PC-9 (cell line): ENCODE data around the gene HK3. TPM values are rescaled to one million over a fixed set of nuclear protein-coding genes. Genes with fewer than 3 reads are reported as not detected.

ENCODE experiments used
- BruUV-seq: library from RNA; stranded (reverse); fragments of 400-500 nt; replicated peaks from 2 replicates; lab custom pipeline; 2021; lab: Mats Ljungman, UMichigan
- CTCF ChIA-PET: fragments of 300-600 bp; sonication (Branson Sonifier 250); formaldehyde crosslinking; loops from one replicate; lab custom pipeline; 2022; ENCODE audit warnings: antibody characterized with exemption; lab: Charles Lee
- POLR2A ChIA-PET: fragments of 300-600 bp; sonication (Branson Sonifier 250); formaldehyde crosslinking; loops from one replicate; lab custom pipeline; 2022; ENCODE audit warnings: antibody characterized with exemption; ENCODE audit not compliant: unreplicated experiment; lab: Charles Lee
- DNase-seq, 2 experiments: peaks; one replicate each; pipeline versions ENCODE4 v3.0.0 to v3.0.0-alpha.2; 2015 to 2022; ENCODE audit warnings: mixed read lengths in 1 of 2
- H2AFZ ChIP-seq: fragments of 200-600 bp; sonication (generic); 2 replicates; pipeline ENCODE4 v1.8.1; 2017; ENCODE audit warnings: antibody characterized with exemption
- H3F3A ChIP-seq: fragments of 200-600 bp; sonication (generic); 2 replicates; pipeline ENCODE4 v1.8.1; 2017; ENCODE audit warnings: antibody characterized with exemption, mild to moderate bottlenecking, low read depth; ENCODE audit not compliant: insufficient read depth
- H3K27ac ChIP-seq: fragments of 200-600 bp; sonication (generic); 2 replicates; pipeline ENCODE4 v1.6.1; 2016; ENCODE audit warnings: mixed run types
- H3K27me3 ChIP-seq: fragments of 200-600 bp; sonication (generic); 2 replicates; pipeline ENCODE4 v1.6.1; 2016; ENCODE audit warnings: low read depth, mixed run types; ENCODE audit not compliant: insufficient read depth
- H3K36me3 ChIP-seq: fragments of 200-600 bp; sonication (generic); 2 replicates; pipeline ENCODE4 v1.6.1; 2016; ENCODE audit warnings: low read depth, mixed run types
- H3K4me1 ChIP-seq: fragments of 200-600 bp; sonication (generic); replicated peaks from 2 replicates; pipeline ENCODE4 v1.6.1; 2016; ENCODE audit warnings: mixed run types; ENCODE audit not compliant: insufficient read depth
- H3K4me2 ChIP-seq: fragments of 200-600 bp; sonication (generic); 2 replicates; pipeline ENCODE4 v1.6.1; 2017; ENCODE audit warnings: mixed run types
- H3K4me3 ChIP-seq: fragments of 200-600 bp; sonication (generic); 2 replicates; pipeline ENCODE4 v1.6.1; 2016; ENCODE audit warnings: mixed run types
- H3K79me2 ChIP-seq: fragments of 200-600 bp; sonication (generic); 2 replicates; pipeline ENCODE4 v1.6.1; 2017; ENCODE audit warnings: low read depth, mixed run types
- H3K9me2 ChIP-seq: fragments of 200-600 bp; sonication (generic); 2 replicates; pipeline ENCODE4 v1.8.1; 2017; ENCODE audit warnings: mild to moderate bottlenecking; ENCODE audit not compliant: insufficient read depth
- H3K9me3 ChIP-seq: fragments of 200-600 bp; sonication (generic); 2 replicates; pipeline ENCODE4 v1.8.1; 2016; ENCODE audit warnings: low read depth; ENCODE audit not compliant: insufficient read depth
- H4K20me1 ChIP-seq: fragments of 200-600 bp; sonication (generic); 2 replicates; pipeline ENCODE4 v1.8.1; 2017; ENCODE audit not compliant: insufficient read depth
- CTCF ChIP-seq: fragments of 200-600 bp; sonication (generic); conservative IDR thresholded peaks from 2 replicates; pipeline ENCODE4 v1.6.1; 2017; ENCODE audit warnings: mixed run types, antibody characterized with exemption, mild to moderate bottlenecking, moderate library complexity
- EZH2 ChIP-seq: fragments of 200-600 bp; sonication (generic); IDR thresholded peaks from 2 replicates; pipeline ENCODE4 v1.8.0; 2017; ENCODE audit warnings: antibody characterized with exemption, low read depth
- intact Hi-C: fragments of 100-400 bp; cut with micrococcal nuclease; formaldehyde crosslinking; loops from one replicate; pipeline ENCODE4 v1.10.0; 2022; ENCODE audit not compliant: unreplicated experiment
- total RNA-seq: library from RNA; stranded (reverse); gene quantifications from 2 replicates; pipeline ENCODE4 v1.2.3, GENCODE V29; 2021

HK3 gene
- total RNA-seq, 1 experiment from 2014 or later, result not detected

- peaks cover 6% of the 10 kb centered on the region for H3K36me3 ChIP-seq
- H4K20me1 ChIP-seq, result no peaks in the 10 kb centered on the region
- POLR2A ChIA-PET, result no interaction called here
- no peak for DNase-seq
- H3K9me3 ChIP-seq, result no peaks in the 10 kb centered on the region
- H2AFZ ChIP-seq, result no peak overlapping the region
- no peaks in the 10 kb centered on the region for H3K4me1 ChIP-seq
- no TSS peak for BruUV-seq
- H3K9me2 ChIP-seq, result no peaks in the 10 kb centered on the region
- intact Hi-C loops, result no loop called here
- H3K27ac ChIP-seq, result no peak overlapping the region
- H3K4me3 ChIP-seq, result no peak overlapping the region
- H3K79me2 ChIP-seq, result no peaks in the 10 kb centered on the region
- H3K4me2 ChIP-seq, result no peak overlapping the region
- no peaks in the 10 kb centered on the region for H3K27me3 ChIP-seq
- peaks cover 6% of the 10 kb centered on the region for H3F3A ChIP-seq
- no peak for TF ChIP-seq EZH2
- no peak for TF ChIP-seq CTCF
- CTCF ChIA-PET, result no interaction called here
Measured at GRCh38 chr5:176902911-176903664, 3.9 kb upstream of the HK3 start.

GRCh38 chr5:176902102-176902814, 3.1 kb upstream of the HK3 start:
- H3F3A ChIP-seq, result peaks cover 6% of the 10 kb centered on the region
- no peak overlapping the region for H3K4me3 ChIP-seq
- ChIA-PET CTCF (no interaction called here), POLR2A (interaction anchor here (0.6 kb wide), 1 partner anchor 79 kb away, joined by 3 read pairs; no protein-coding TSS in a partner anchor)
- no peaks in the 10 kb centered on the region for H3K4me1 ChIP-seq
- no peak overlapping the region for H2AFZ ChIP-seq
- intact Hi-C loops, result no loop called here
- DNase-seq, result no peak
- no peak overlapping the region for H3K4me2 ChIP-seq
- H3K27ac ChIP-seq, result no peak overlapping the region
- TF ChIP-seq CTCF (no peak), EZH2 (no peak)
- no TSS peak for BruUV-seq
- H3K79me2 ChIP-seq, result no peaks in the 10 kb centered on the region
- no peaks in the 10 kb centered on the region for H4K20me1 ChIP-seq
- H3K9me3 ChIP-seq, result no peaks in the 10 kb centered on the region
- no peaks in the 10 kb centered on the region for H3K27me3 ChIP-seq
- H3K9me2 ChIP-seq, result no peaks in the 10 kb centered on the region
- H3K36me3 ChIP-seq, result peaks cover 6% of the 10 kb centered on the region

- no peak overlapping the region for H3K4me3 ChIP-seq
- TF ChIP-seq EZH2, result no peak
- no peak for TF ChIP-seq CTCF
- no peak for DNase-seq
- intact Hi-C loops, result no loop called here
- H3K4me2 ChIP-seq, result no peak overlapping the region
- H4K20me1 ChIP-seq, result no peaks in the 10 kb centered on the region
- POLR2A ChIA-PET, result interaction anchor here (0.6 kb wide), 1 partner anchor 78 kb away, joined by 3 read pairs; no protein-coding TSS in a partner anchor
- H3K27ac ChIP-seq, result no peak overlapping the region
- no peaks in the 10 kb centered on the region for H3K4me1 ChIP-seq
- no TSS peak for BruUV-seq
- no peaks in the 10 kb centered on the region for H3K9me3 ChIP-seq
- no peaks in the 10 kb centered on the region for H3K27me3 ChIP-seq
- H2AFZ ChIP-seq, result no peak overlapping the region
- peaks cover 6% of the 10 kb centered on the region for H3K36me3 ChIP-seq
- CTCF ChIA-PET, result interaction anchor here (0.6 kb wide), 1 partner anchor 78 kb away, joined by 3 read pairs; no protein-coding TSS in a partner anchor
- no peaks in the 10 kb centered on the region for H3K79me2 ChIP-seq
- H3K9me2 ChIP-seq, result no peaks in the 10 kb centered on the region
- H3F3A ChIP-seq, result peaks cover 6% of the 10 kb centered on the region
Measured at GRCh38 chr5:176901260-176902101, 2.3 kb upstream of the HK3 start.
